Measurements from ENCODE around the gene DOCK4.

The DOCK4 gene

DNA sequence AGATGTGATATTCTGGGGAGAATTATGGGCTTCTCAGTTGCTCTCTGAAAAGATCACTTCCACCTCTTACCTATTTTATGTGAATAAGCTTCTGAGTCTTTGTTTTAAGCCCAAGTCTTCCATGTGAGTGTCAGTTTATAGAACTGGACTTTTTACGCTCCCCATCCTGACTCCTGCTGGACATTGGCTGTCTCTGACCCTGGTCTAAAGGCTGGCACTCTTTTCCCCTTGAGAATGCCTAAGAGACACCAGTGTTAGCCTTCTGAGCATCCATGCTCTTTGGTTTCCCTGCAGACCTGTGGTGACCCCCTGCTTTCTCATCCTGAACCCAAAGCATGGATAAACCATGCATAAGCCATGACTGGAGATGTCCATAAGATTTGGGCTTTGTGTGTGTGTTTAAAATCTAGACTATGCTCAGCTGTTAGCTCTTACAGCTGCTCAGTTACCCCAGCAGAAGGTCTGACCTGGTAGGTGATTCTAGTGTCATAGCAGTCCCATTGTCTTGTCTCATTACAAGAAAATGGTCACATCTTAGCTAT is 495.3 kb downstream of the DOCK4 start:
- no peak for DNase-seq

- no peak for DNase-seq
Observed at GRCh38 chr7:111708072-111708471, 498.1 kb downstream of the DOCK4 start.

GRCh38 chr7:111705807-111706206 is 500.4 kb downstream of the DOCK4 start:
- no peak for DNase-seq

DNA sequence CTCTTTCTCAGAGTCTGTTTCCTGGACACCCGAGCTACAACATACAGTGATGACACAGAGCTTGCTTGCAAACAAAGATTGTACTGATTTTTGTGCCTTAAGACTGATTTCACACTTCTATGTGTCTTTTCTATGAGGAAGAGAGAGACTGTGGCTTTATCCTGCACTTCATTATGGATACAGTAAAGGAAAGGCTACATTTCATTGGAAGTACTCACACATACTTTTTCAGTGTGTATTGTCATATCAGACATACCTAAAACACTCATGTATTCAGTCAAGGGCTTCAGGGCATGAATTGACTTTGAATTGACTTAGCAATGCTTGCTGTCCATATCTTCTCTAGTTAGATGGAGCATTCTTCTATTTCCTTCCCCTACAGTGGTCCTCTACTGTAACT is 508.4 kb downstream of the DOCK4 start:
- DNase-seq: no peak

GRCh38 chr7:111694376-111694775 is 511.8 kb downstream of the DOCK4 start:
- no peak for DNase-seq

- DNase-seq: peak; percentile 31
Observed at GRCh38 chr7:111690364-111691111, 515.7 kb downstream of the DOCK4 start.

DNA sequence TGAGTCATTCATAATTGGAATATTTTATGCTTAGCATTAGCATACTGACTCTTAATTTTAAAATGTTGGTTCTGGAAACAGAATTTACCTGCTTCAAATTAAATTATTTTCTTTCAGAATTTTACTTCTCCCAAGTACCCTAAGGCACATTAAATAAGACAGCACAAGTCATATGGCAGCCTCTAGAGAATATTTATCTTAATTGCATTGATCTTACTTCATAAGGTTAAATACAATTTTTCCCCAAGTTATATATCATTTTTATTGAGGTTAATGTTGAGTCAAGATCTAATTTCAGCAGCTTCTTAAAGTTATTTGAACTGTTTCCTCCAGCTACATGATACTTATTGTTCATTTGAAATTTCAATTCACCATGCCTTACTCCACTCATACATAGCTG is 520.9 kb downstream of the DOCK4 start:
- DNase-seq: no peak

GRCh38 chr7:111682588-111683340 is 523.4 kb downstream of the DOCK4 start:
- no peak for DNase-seq

GRCh38 chr7:111681242-111681641 is 525.0 kb downstream of the DOCK4 start:
- DNase-seq: no peak

DNA sequence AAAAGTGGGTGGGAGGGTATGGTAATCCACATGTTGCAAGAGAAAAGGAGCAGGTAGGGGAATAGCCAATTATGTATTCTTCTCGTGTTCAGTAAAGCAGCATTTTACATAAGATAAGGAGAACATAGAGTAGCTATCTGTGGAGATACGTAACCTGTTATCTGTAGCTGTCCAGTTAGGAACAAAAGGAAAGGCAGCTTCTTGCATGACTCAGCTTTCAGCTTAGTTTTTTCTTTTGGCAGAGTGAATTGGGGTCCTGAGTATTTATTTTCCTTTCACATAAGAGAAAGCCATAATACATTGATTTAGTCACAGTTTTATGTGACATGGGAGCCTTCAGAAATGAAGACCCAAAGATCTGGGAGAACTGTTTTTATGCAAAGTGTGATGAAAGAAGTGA is 527.2 kb downstream of the DOCK4 start:
- DNase-seq: no peak

DNA sequence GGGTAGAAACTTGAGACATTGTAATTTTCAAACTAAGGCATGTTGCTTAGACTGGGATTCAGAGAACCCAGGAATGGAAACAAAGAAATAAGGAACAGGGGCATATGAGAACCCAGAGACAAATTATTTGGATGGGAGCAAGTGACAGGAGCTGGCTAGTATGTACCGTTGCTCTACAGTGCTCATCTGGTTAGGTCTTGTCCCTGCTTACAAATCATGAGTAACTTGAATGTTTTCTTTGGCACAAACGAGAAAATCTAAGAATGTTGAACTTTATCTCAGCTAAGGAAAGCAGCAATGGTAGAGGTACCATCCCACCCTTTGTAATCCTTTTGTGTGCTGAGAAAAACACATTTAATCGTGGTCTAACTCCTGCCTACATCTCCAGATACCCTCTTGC is 527.9 kb downstream of the DOCK4 start:
- no peak for DNase-seq

DNA sequence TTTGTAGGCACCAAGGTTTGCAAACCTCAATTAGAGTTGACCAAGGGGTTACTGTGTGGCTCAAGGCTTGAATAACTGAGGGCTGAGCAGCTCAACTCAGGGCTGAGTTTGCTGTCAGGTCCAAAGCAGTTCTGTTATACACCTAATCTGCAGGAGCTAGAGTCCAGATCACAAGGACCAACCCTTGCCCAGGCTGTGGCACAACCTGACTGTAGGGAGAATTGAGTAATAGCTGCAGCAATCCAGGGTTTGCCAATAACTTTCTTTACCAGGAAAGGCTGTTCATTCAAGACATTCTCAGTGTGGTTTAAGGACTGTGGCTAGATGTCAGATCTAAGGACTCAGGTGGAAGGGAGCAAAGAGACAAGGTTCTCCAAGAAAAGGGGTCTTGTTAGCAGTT is 528.4 kb downstream of the DOCK4 start:
- DNase-seq: no peak

GRCh38 chr7:111676811-111677210 is 529.4 kb downstream of the DOCK4 start:
- no peak for DNase-seq

Measured in NCI-H2171 (cell line).